ENCODE data around the gene PDE6C.

GRCh38 chr10:93599778-93600177 is 12.6 kb upstream of the PDE6C start:
- TF ChIP-seq POLR2A (IDR thresholded peaks at IDR 0.05) (no peak), CTCF (IDR thresholded peaks at IDR 0.05) (no peak)
